Muscle of arm (tissue), 12 donors: ENCODE data around the gene HOXC6. TPM values are rescaled to one million over a fixed set of nuclear protein-coding genes. Genes with fewer than 3 reads are reported as not detected.

Experiments used
- DNase-seq: peaks from one replicate; pipeline ENCODE4 v3.0.0-alpha.2; 2013
- polyA plus RNA-seq, 12 donors: library from polyadenylated mRNA; unstranded; fragments of 120-200 nt; gene quantifications; one replicate each; pipeline ENCODE4 v1.2.1, GENCODE V29; 2013; ENCODE audit not compliant: insufficient read length in 12 of 12

Gene HOXC6
- polyA plus RNA-seq, 12 donors, result 3.0 to 20.5 (median 5.9) TPM; not detected in 2

DNA sequence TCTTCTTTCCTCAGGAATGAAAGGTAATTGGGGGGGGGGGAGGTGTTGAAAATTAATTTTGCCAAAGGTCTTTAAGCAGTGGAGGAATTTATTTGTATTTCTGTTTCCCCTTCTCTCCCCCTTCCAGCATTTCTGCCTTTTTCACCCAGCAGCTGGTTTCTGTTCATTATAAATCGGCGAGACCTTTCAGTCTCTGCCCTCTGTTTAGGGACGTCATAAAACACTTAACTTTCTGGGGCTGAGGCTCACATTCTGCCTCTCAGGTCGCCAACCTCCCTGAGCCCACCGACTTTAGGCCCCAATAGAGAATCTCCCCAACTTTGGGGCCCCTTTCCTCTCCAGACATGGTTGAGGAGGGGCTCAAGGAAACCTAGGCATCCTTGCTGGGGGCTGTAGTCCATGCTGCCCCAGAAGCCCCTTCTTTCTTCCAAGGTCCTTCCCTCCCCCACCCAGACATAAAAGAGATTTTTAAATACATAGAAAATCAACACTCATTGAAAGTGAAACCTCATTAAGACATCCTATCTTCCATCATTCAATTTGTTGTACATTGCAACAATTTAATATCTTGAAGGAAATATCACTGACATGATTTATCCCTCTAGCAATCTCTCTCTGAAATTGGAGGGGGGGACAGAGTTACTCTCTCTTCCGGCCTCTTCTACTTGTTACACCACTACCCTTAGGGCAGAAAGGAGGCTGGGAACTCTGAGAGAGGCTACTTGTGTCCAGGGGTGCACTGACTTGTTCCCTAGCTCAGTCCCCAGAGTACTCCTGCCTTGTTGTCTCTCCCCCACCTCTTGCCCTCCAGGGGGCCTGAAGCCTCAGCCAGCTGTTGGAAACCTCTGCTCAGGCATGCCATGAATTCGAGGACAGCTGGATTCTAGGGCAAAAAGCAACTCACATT is 2.5 kb upstream of the HOXC6 start:
- DNase-seq, result no peak

- no peak for DNase-seq
Measured at GRCh38 chr12:54026640-54027441, 1.4 kb upstream of the HOXC6 start.

GRCh38 chr12:54027442-54027786 is 826 bp upstream of the HOXC6 start:
- DNase-seq, result no peak

- no peak for DNase-seq
Measured at GRCh38 chr12:54029529-54030441, 1.5 kb downstream of the HOXC6 start.

GRCh38 chr12:54030442-54030801 is 2.2 kb downstream of the HOXC6 start:
- DNase-seq, result no peak

DNA sequence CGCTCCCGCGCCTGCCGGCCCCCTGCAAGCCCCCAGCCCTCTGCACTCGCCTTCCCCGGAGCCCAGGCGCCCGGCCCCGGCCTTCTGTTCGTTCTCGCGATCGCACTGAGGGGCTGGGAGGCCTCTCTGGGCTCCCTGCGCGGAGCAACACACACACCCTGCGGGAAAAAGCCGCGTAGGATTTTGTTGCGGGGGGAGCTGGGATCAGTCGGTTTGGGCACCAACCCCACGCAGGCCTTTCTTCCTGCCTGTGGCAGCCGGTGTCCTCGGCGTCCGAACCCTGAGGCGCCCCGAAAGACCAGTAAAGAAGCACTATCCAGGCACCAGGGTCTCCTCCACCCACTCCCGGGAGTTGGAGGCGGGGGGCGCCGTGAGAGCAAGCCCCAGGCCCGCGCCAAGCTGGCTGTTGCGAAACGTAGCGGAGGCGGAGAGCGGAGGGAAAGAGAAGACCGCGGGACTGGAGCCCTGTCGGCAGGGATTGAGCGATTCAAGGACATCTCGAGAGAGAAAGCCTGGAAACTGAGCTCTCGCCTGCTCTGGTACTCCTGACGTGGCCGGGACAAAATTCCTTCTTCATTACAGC is 2.7 kb downstream of the HOXC6 start:
- DNase-seq, result no peak

- no peak for DNase-seq
Measured at GRCh38 chr12:54031480-54031879, 3.2 kb downstream of the HOXC6 start.

DNA sequence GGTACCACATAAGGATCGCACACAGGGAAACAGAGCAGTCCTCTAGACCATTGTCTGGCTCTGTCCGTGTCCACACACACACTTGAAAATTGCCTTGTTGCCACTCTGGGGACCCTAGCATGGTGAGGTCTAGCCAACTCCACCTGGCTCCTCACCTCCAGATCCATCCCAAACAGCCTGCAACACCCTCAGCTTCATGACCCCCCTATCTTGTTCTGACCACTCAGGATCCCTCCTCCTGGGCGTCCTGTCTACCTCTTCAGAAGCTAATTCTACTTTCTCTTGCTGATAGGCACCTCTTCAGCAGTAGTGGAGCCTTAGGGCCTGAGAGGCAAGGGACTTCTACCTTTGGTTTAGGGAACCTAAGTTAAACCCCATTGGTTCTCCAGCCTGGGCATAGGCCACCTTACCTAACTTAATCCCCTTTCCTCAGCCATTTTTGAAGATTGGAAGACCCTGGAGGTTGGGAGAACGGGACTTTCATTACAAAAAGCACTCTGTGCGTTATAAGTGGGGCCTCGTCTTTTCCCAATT is 3.9 kb downstream of the HOXC6 start:
- no peak for DNase-seq

GRCh38 chr12:54032627-54033100 is 4.4 kb downstream of the HOXC6 start, which contains the start of gene HOXC5:
Gene HOXC5 (plus strand): TSS chr12:54033050. CDS start chr12:54033123, 73 bp downstream.
- DNase-seq, result peak; percentile 91

GRCh38 chr12:54033106-54033979 is 5.1 kb downstream of the HOXC6 start:
- no peak for DNase-seq

GRCh38 chr12:54033980-54034784 is 5.9 kb downstream of the HOXC6 start:
- DNase-seq, result no peak

DNA sequence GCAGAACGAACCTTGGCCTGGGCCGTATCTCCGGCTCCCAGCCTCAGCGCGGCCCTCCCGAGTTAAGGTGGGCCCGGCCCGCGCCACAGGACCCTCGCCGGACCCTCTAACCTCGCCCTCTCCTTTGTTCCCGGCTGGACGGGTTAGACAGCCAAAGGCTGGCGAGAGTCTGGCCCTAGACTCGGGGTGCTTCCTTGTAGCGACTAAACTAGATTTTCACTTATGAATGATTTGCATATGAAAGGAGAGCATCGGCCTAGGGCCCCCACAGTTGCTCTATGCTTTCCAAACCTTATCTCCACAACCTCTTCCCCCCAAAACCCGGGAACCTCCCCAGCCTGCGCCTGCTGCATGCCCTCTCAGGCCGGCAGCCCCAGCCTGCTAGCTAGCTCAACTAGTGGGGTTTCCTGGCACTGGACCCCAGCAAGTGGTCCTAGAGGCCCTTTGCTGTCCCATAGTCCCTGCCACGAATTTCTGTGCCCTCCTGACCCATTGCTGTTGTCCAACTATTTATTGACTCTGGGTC is 6.6 kb downstream of the HOXC6 start:
- no peak for DNase-seq

- DNase-seq, result no peak
Measured at GRCh38 chr12:54035568-54036264, 7.5 kb downstream of the HOXC6 start.

DNA sequence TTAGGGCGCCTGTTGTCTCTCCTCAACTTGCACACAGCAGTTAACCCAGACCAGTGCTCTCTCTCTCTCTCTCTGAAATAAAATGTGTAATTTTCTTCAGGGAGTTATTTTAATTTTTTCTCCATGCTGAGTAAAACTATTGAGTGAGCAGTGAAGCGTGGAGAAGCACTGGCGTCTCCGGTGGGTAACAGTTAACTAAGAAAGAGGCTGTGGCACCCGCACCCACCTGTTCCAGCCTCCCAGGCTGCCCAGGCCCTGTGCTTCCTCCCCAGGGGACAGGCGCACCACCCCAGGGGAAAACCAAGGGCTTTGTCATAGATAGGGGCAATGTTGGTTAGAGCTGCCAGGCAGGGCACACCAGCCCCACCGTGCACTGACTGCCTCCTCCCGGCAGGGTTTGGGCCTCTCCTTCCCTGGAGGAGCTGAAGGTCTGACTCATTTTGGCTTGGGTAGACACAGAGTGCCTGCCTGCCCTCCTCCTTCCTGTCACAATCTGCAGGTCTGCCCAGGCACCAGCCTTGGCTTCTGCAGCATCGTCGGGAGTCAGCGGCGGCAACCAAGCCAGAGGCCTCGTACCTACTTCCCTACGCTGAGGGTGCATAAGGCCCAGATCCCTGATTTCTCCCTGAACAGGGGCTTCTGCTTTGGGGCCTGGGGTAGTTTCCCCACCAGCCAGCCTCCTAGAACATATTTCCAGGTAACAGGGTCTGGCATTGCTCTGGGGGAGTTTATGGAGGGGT is 8.6 kb downstream of the HOXC6 start:
- no peak for DNase-seq

DNA sequence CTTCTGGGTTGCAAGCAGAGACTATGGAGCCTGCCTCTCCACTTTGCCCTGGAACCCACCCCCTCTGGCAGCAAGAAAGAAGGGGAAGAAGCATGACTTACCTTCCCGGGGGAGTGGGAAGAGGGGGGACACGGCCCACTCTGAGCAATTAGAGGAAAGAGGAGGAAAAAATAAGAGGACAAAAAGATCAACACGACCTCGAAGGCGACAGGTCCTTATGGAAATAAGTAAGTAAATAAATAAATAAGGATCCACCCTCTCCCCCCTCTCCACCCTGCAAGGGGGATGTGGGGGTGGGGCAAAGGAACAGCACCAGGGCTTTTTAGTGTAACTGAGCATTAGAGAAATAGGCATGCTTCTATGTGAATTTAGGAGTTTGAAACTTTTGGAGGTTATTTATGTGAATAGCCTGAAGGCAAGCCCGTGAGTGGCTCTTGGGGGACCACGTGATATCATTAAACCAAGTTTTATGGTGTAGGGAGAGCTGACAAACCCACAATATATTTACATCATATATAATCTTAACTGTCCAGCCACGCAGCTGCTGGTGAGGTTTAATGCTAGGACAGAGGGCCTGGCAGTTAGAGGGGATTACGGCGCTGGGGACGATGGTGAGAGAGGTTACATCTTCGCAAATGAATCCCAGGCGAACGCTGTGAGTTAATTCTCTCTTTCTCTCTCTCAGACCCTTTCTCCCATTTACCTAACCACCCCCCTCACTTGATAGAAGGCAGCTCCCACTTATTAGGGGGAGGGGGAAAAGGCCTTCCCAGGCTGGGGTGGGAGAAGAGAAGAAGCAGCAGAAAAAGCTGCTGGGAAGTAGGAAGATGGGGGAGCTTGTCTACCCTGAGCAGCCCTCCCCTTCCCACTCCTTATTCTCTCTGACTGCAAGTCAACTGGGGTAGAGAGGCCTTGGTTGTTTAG is 9.4 kb downstream of the HOXC6 start:
- DNase-seq, result no peak

DNA sequence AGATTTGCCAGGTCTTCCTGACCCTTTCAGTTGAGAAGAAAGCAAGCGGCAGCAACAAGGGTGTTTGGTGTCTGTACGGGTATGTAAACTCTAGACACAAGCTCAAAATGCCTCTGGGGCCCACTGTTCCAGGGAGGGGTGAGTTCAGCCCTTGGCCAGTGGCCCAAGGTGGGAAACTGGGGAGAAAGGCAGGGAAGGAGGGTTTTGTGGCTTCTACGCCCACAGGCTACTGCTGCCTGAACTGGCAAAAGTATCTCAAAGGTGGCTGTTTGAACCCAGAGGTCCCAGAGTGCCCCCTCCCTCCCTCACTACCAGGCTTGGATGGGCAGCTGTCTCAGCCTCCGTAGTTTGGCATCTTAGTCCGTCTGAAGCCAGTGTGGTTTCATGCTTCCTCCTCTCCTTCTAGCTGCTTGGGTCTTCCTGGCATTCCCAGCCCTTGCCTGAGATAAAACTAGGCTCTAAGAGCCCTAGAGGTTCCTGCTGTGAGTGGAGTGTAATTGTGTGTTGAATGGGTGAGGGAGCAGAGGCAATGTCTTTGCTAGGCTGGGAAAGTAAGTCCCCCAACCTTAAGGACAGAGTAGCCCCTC is 10.1 kb downstream of the HOXC6 start:
- no peak for DNase-seq
